ENCODE results near the gene CDH12.

Gene CDH12

DNA sequence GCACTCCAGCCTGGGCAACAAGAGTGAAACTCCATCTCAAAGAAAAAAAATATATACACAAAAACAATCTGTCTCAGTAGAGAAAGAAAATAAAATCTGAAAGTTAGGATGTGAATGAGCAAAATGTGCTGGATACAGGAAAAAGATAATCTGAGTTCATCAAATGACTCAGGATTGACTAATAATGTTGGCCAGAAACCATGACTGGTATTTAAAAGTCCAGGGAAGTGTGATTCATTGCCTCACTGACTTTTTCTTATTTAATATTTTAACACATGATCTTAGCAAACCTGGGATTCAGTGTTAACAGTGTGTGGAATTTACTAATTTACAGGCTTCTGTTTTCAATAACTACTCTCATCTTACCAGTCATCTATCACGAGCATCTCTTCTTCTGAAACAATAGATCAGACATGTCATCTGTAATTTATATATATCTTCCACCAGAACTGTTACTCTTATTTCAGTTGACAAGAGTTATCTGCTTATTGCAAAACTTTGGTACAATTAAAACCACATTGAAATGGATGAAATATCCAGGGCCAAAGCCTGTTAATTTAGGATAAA lies 256.7 kb downstream of the CDH12 start:
- TF ChIP-seq CTCF (IDR thresholded peaks at IDR 0.05; ENCODE audit: insufficient read depth, low read length, poor library complexity, severe bottlenecking) (no peak), EZH2phosphoT487 (conservative IDR thresholded peaks at IDR 0.05; ENCODE audit: low read length) (no peak)
- H3K9me2 ChIP-seq (replicated peaks; ENCODE audit: insufficient read depth, low read length), result no peaks in the 10 kb centered on the region
- H3K27ac ChIP-seq (ENCODE audit: low read depth, low read length), result no peak overlapping the region
- no peaks in the 10 kb centered on the region for H3K9me3 ChIP-seq (ENCODE audit: insufficient read depth, low read length)
- no peaks in the 10 kb centered on the region for H3F3A ChIP-seq (ENCODE audit: insufficient read depth)
- H3K4me2 ChIP-seq (ENCODE audit: low read depth, low read length, poor library complexity, severe bottlenecking), result no peak overlapping the region
- no peaks in the 10 kb centered on the region for H3K79me2 ChIP-seq (ENCODE audit: insufficient read depth, low read length)
- H3K4me3 ChIP-seq (ENCODE audit: insufficient read depth, low read length, poor library complexity, severe bottlenecking), result no peak overlapping the region
- no peak overlapping the region for H2AFZ ChIP-seq (ENCODE audit: low read depth, low read length, severe bottlenecking)
- H3K36me3 ChIP-seq (ENCODE audit: low read length), result no peaks in the 10 kb centered on the region
- no peaks in the 10 kb centered on the region for H4K20me1 ChIP-seq (ENCODE audit: low read depth, low read length)
- H3K9ac ChIP-seq (ENCODE audit: low read length), result no peak overlapping the region
- no peaks in the 10 kb centered on the region for H3K27me3 ChIP-seq (ENCODE audit: low read length)

- no peak overlapping the region for H3K9ac ChIP-seq (ENCODE audit: low read length)
- H3K27me3 ChIP-seq (ENCODE audit: low read length), result no peaks in the 10 kb centered on the region
- H3K9me2 ChIP-seq (replicated peaks; ENCODE audit: insufficient read depth, low read length), result no peaks in the 10 kb centered on the region
- H3K9me3 ChIP-seq (ENCODE audit: insufficient read depth, low read length), result no peaks in the 10 kb centered on the region
- no peaks in the 10 kb centered on the region for H4K20me1 ChIP-seq (ENCODE audit: low read depth, low read length)
- TF ChIP-seq CTCF (IDR thresholded peaks at IDR 0.05; ENCODE audit: insufficient read depth, low read length, poor library complexity, severe bottlenecking) (no peak), EZH2phosphoT487 (conservative IDR thresholded peaks at IDR 0.05; ENCODE audit: low read length) (no peak)
- no peaks in the 10 kb centered on the region for H3K79me2 ChIP-seq (ENCODE audit: insufficient read depth, low read length)
- H3K4me2 ChIP-seq (ENCODE audit: low read depth, low read length, poor library complexity, severe bottlenecking), result no peak overlapping the region
- no peak overlapping the region for H3K27ac ChIP-seq (ENCODE audit: low read depth, low read length)
- H3K36me3 ChIP-seq (ENCODE audit: low read length), result no peaks in the 10 kb centered on the region
- H3K4me3 ChIP-seq (ENCODE audit: insufficient read depth, low read length, poor library complexity, severe bottlenecking), result no peak overlapping the region
- no peaks in the 10 kb centered on the region for H3F3A ChIP-seq (ENCODE audit: insufficient read depth)
- no peak overlapping the region for H2AFZ ChIP-seq (ENCODE audit: low read depth, low read length, severe bottlenecking)
Observed at GRCh38 chr5:22594491-22594890, 258.7 kb downstream of the CDH12 start.

DNA sequence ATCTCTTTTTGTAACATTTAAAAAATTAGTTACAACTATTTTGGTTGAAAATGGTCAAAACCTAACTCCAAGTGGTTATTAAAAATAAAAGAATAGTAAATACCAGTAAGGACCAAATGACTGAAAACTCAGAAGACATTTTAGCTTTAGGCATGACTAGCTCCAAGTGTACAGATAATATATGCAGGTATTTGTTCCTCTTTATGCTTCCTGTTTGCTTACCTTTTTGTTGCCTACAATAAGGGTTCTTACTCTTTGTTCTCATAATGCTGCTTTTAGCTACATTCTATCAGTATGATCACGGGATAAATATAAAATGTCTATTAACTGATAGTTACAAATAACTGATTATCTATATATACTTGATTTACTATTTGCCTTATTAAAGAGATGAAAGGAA lies 259.6 kb downstream of the CDH12 start:
- TF ChIP-seq EZH2phosphoT487 (conservative IDR thresholded peaks at IDR 0.05; ENCODE audit: low read length) (no peak), CTCF (IDR thresholded peaks at IDR 0.05; ENCODE audit: insufficient read depth, low read length, poor library complexity, severe bottlenecking) (no peak)
- no peaks in the 10 kb centered on the region for H3K36me3 ChIP-seq (ENCODE audit: low read length)
- no peaks in the 10 kb centered on the region for H3K9me2 ChIP-seq (replicated peaks; ENCODE audit: insufficient read depth, low read length)
- no peaks in the 10 kb centered on the region for H3K27me3 ChIP-seq (ENCODE audit: low read length)
- peak overlapping the region; percentile 23 for H3K4me2 ChIP-seq (ENCODE audit: low read depth, low read length, poor library complexity, severe bottlenecking)
- H3K9me3 ChIP-seq (ENCODE audit: insufficient read depth, low read length), result no peaks in the 10 kb centered on the region
- H3K4me3 ChIP-seq (ENCODE audit: insufficient read depth, low read length, poor library complexity, severe bottlenecking), result no peak overlapping the region
- no peaks in the 10 kb centered on the region for H3K79me2 ChIP-seq (ENCODE audit: insufficient read depth, low read length)
- H3K27ac ChIP-seq (ENCODE audit: low read depth, low read length), result no peak overlapping the region
- H2AFZ ChIP-seq (ENCODE audit: low read depth, low read length, severe bottlenecking), result peak overlapping the region; percentile 60
- no peaks in the 10 kb centered on the region for H3F3A ChIP-seq (ENCODE audit: insufficient read depth)
- H3K9ac ChIP-seq (ENCODE audit: low read length), result no peak overlapping the region
- H4K20me1 ChIP-seq (ENCODE audit: low read depth, low read length), result no peaks in the 10 kb centered on the region
